IMR-90 (cell line): ENCODE data around the gene PITPNM3. TPM values are rescaled to one million over a fixed set of nuclear protein-coding genes. Genes with fewer than 3 reads are reported as not detected.

Experiments used
- ATAC-seq: fragments of 200-7000 bp; cut with Tn5 transposase; 2 replicates; pipeline ENCODE4 v1.9.1; 2020; ENCODE audit warnings: low read depth, mild to moderate bottlenecking, moderate library complexity
- BruUV-seq: library from RNA; stranded (reverse); fragments of 400-500 nt; replicated peaks from 2 replicates; lab custom pipeline; 2021; lab: Mats Ljungman, UMichigan
- CTCF ChIA-PET: fragments of 300-600 bp; formaldehyde crosslinking; extraction: SDS; loops from one replicate; lab custom pipeline; 2021; ENCODE audit warnings: antibody characterized with exemption; lab: Yijun Ruan, JAX
- POLR2A ChIA-PET: fragments of 300-600 bp; sonication (Branson Sonifier 250); formaldehyde crosslinking; loops from one replicate; lab custom pipeline; 2022; ENCODE audit warnings: antibody characterized with exemption; ENCODE audit not compliant: unreplicated experiment; lab: Charles Lee
- DNase-seq: peaks from one replicate; pipeline ENCODE4 v3.0.0; 2013
- H2AFZ ChIP-seq: replicated peaks from 2 replicates; pipeline ENCODE3; 2013; ENCODE audit warnings: low read length, mild to moderate bottlenecking; ENCODE audit not compliant: poor library complexity
- H2AK5ac ChIP-seq: 2 replicates; pipeline ENCODE4 v1.6.1; 2013; ENCODE audit warnings: low read depth, low read length, inconsistent platforms
- H2AK9ac ChIP-seq: replicated peaks from 2 replicates; pipeline ENCODE3; 2013; ENCODE audit warnings: mild to moderate bottlenecking, low read depth, low read length, moderate library complexity; ENCODE audit not compliant: poor library complexity
- H2BK120ac ChIP-seq: 2 replicates; pipeline ENCODE4 v1.6.1; 2013; ENCODE audit warnings: low read depth, low read length, inconsistent platforms
- H2BK15ac ChIP-seq: 3 replicates; pipeline ENCODE4 v1.6.1; 2013; ENCODE audit warnings: low read depth, low read length, inconsistent platforms
- H2BK20ac ChIP-seq: 2 replicates; pipeline ENCODE4 v1.6.1; 2013; ENCODE audit warnings: low read depth, mild to moderate bottlenecking, inconsistent platforms, low read length, moderate library complexity
- H2BK5ac ChIP-seq: 2 replicates; pipeline ENCODE4 v1.6.1; 2013; ENCODE audit warnings: mild to moderate bottlenecking, low read depth, low read length, inconsistent platforms; ENCODE audit not compliant: poor library complexity, severe bottlenecking
- H3K14ac ChIP-seq: replicated peaks from 2 replicates; pipeline ENCODE4 v1.6.1; 2013; ENCODE audit warnings: low read depth, low read length, inconsistent platforms
- H3K18ac ChIP-seq: 2 replicates; pipeline ENCODE4 v1.6.1; 2013; ENCODE audit warnings: low read depth, low read length, control low read depth
- H3K23ac ChIP-seq: 2 replicates; pipeline ENCODE4 v1.6.1; 2013; ENCODE audit warnings: low read depth, low read length, inconsistent platforms
- H3K27ac ChIP-seq: 2 replicates; pipeline ENCODE4 v1.5.1; 2013; ENCODE audit warnings: mild to moderate bottlenecking, control low read depth, low read length; ENCODE audit not compliant: insufficient read depth
- H3K27me3 ChIP-seq: 2 replicates; pipeline ENCODE4 v1.6.1; 2013; ENCODE audit warnings: low read length; ENCODE audit not compliant: control insufficient read depth, insufficient read depth
- H3K36me3 ChIP-seq: 2 replicates; pipeline ENCODE4 v1.6.1; 2013; ENCODE audit warnings: low read length, mixed read lengths; ENCODE audit not compliant: control insufficient read depth, insufficient read depth
- H3K4ac ChIP-seq: 2 replicates; pipeline ENCODE4 v1.6.1; 2013; ENCODE audit warnings: low read depth, low read length, inconsistent platforms
- H3K4me1 ChIP-seq: 2 replicates; pipeline ENCODE4 v1.6.1; 2013; ENCODE audit warnings: low read length, mixed read lengths; ENCODE audit not compliant: control insufficient read depth, insufficient read depth
- H3K4me2 ChIP-seq: 2 replicates; pipeline ENCODE4 v1.6.1; 2013; ENCODE audit warnings: low read depth, mild to moderate bottlenecking, control low read depth, low read length, moderate library complexity
- H3K4me3 ChIP-seq: 2 replicates; pipeline ENCODE4 v1.5.1; 2013; ENCODE audit warnings: low read depth, mild to moderate bottlenecking, control low read depth, low read length, moderate library complexity; ENCODE audit not compliant: insufficient read depth
- H3K56ac ChIP-seq: 2 replicates; pipeline ENCODE4 v1.6.1; 2013; ENCODE audit warnings: low read length, inconsistent platforms; ENCODE audit not compliant: insufficient read depth; ENCODE audit errors: extremely low read depth
- H3K79me1 ChIP-seq, 2 experiments: 2 replicates each; pipeline ENCODE4 v1.6.1; 2013; ENCODE audit warnings: low read length in 2 of 2, inconsistent platforms in 1 of 2, low read depth in 1 of 2
- H3K9ac ChIP-seq: 2 replicates; pipeline ENCODE4 v1.6.1; 2013; ENCODE audit warnings: low read depth, low read length, control low read depth
- H3K9me1 ChIP-seq: 2 replicates; pipeline ENCODE4 v1.6.1; 2013; ENCODE audit warnings: low read length, inconsistent platforms; ENCODE audit not compliant: insufficient read depth
- H3K9me3 ChIP-seq: 2 replicates; pipeline ENCODE4 v1.6.1; 2013; ENCODE audit warnings: low read length; ENCODE audit not compliant: control insufficient read depth, insufficient read depth
- H4K20me1 ChIP-seq: 2 replicates; pipeline ENCODE4 v1.6.1; 2013; ENCODE audit warnings: low read length, inconsistent platforms; ENCODE audit not compliant: insufficient read depth
- H4K5ac ChIP-seq: 2 replicates; pipeline ENCODE4 v1.6.1; 2013; ENCODE audit warnings: mild to moderate bottlenecking, low read depth, low read length, control low read depth
- H4K8ac ChIP-seq, 2 experiments: 2 replicates each; pipeline ENCODE4 v1.6.1; 2013; ENCODE audit warnings: low read depth in 2 of 2, low read length in 2 of 2, control low read depth in 1 of 2, inconsistent platforms in 1 of 2
- H4K91ac ChIP-seq: 2 replicates; pipeline ENCODE4 v1.6.1; 2013; ENCODE audit warnings: low read depth, low read length, inconsistent platforms; ENCODE audit not compliant: insufficient read depth
- RAD21 ChIP-seq: IDR thresholded peaks from 2 replicates; pipeline ENCODE4 v1.6.1; 2012; ENCODE audit warnings: low read length, improper control_type of control experiment
- RFX5 ChIP-seq: IDR thresholded peaks from 2 replicates; pipeline ENCODE4 v1.8.0; 2012; ENCODE audit warnings: low read depth, mild to moderate bottlenecking, low read length, moderate library complexity
- WGBS, 2 experiments: methylation state at CpG; one replicate each; pipeline versions ENCODE4 v1.1.5 to v1.1.7; 2013; ENCODE audit warnings: missing lambda C conversion rate in 2 of 2; ENCODE audit not compliant: insufficient read length in 1 of 2; ENCODE audit errors: extremely low coverage in 2 of 2; 5-methylcytosine and 5-hydroxymethylcytosine counted together
- dilution Hi-C: fragments of 300-500 bp; cut with HindIII; formaldehyde crosslinking; loops from one replicate; pipeline ENCODE4 v1.14.3; 2018; ENCODE audit warnings: low sequenced_read_pairs; ENCODE audit not compliant: unreplicated experiment
- in situ Hi-C: fragments of 300-500 bp; cut with MboI; formaldehyde crosslinking; loops from 3 replicates; pipeline ENCODE4 v1.14.3; 2019; ENCODE audit warnings: low sequenced_read_pairs, inconsistent platforms, mixed read lengths
- intact Hi-C: fragments of 100-400 bp; cut with micrococcal nuclease; formaldehyde crosslinking; loops from 2 replicates; pipeline ENCODE4 v1.10.0; 2022
- polyA plus RNA-seq, 3 experiments: library from polyadenylated mRNA; depleted of rRNA; stranded (reverse); fragments of >200 nt; gene quantifications; 2 replicates each; pipeline ENCODE4 v1.2.3, GENCODE V29; 2012; ENCODE audit warnings: low replicate concordance in 1 of 3
- total RNA-seq: library from RNA; depleted of rRNA; stranded (reverse); fragments of >200 nt; gene quantifications from 2 replicates; pipeline ENCODE4 v1.2.3, GENCODE V29; 2012
- TF ChIP-seq, protein P1 (sequence below): fragments of 150-350 bp; IDR thresholded peaks from 2 replicates; pipeline ENCODE4 v1.6.1; 2016; ENCODE audit warnings: low read depth, mild to moderate bottlenecking, low read length, moderate library complexity, borderline replicate concordance

PITPNM3 gene
- total and polyA plus RNA-seq, 2 of the 4 experiments (the other 2 are of a cell fraction), result 0.54 to 1.7 TPM

DNA sequence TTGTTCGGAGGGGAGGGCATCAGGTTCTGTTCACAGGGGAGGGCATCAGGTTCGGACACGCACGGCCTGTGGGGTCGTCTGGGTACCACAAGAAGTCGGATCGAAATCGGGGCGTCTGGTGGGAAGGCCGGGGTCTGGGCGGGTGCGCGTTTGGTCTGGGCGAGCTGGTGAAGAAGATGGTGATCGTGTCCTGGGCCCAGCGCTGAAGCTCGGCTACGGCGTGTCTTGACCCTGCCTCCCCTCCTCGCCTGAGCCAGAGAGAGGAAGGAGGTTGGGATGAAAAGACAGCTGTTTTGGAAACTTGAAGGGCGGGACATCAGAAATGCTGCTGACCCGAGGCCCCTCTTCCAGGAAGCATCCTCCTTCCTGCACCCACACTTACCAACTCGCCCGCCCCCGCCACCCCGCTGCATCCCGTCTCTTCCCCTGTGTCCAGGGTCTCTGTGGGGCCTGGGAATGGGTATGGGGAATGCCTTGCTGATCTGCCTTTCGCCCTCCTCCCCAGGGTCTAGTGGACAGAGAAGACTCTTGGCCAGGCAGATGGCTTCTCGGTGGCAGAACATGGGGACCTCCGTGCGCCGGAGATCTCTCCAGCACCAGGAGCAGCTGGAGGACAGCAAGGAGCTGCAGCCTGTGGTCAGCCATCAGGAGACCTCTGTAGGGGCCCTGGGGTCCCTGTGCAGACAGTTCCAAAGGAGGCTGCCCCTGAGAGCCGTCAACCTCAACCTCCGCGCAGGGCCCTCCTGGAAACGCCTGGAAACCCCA lies 111.6 kb downstream of the PITPNM3 start:
- H3K23ac ChIP-seq, result peak overlapping the region; percentile 52; the same call in 1 of the 2 replicates
- no peak overlapping the region for H2BK120ac ChIP-seq
- H2BK20ac ChIP-seq, result no peak overlapping the region
- no peak for ATAC-seq
- CTCF ChIA-PET, result no interaction called here
- H3K18ac ChIP-seq, result no peak overlapping the region
- peaks cover 3% of the 10 kb centered on the region; the same call in 1 of the 2 replicates for H3K4me1 ChIP-seq
- peaks cover 2% of the 10 kb centered on the region; the same call in 1 of the 2 replicates for H4K20me1 ChIP-seq
- no peaks in the 10 kb centered on the region for H3K9me3 ChIP-seq
- H2AFZ ChIP-seq, result peak overlapping the region; percentile 94
- no peak for TF ChIP-seq RFX5
- TF ChIP-seq, protein P1, sequence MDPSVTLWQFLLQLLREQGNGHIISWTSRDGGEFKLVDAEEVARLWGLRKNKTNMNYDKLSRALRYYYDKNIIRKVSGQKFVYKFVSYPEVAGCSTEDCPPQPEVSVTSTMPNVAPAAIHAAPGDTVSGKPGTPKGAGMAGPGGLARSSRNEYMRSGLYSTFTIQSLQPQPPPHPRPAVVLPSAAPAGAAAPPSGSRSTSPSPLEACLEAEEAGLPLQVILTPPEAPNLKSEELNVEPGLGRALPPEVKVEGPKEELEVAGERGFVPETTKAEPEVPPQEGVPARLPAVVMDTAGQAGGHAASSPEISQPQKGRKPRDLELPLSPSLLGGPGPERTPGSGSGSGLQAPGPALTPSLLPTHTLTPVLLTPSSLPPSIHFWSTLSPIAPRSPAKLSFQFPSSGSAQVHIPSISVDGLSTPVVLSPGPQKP, result no peak
- TF ChIP-seq RAD21, result no peak
- 37% methylated on average over 7 of the region's 36 CpGs; no CpG with 5 or more reads in 1 of the 2 experiments for WGBS, 2 experiments
- BruUV-seq, result no TSS peak
- H3K9me1 ChIP-seq, result peaks cover 4% of the 10 kb centered on the region; the same call in 1 of the 2 replicates
- peaks cover 12 to 23% of the 10 kb centered on the region in 2 experiments; a peak in 3 of 4 replicates for H3K79me1 ChIP-seq
- POLR2A ChIA-PET, result no interaction called here
- peak overlapping the region; percentile 70 for H2AK9ac ChIP-seq
- H3K36me3 ChIP-seq, result no peaks in the 10 kb centered on the region
- dilution Hi-C loops (no loop called here), intact Hi-C loops (loop anchor here (5.0 kb wide), 1 partner anchor 198 kb away; the partner anchor contains the start of genes KIAA0753 and TXNDC17), in situ Hi-C loops (loop anchor here (25.0 kb wide), 1 partner anchor 1207 kb away; the partner anchor contains the start of gene SCIMP)
- H3K56ac ChIP-seq, result peak overlapping the region; percentile 19; the same call in 1 of the 2 replicates
- no peak overlapping the region for H2BK15ac ChIP-seq
- H3K4me2 ChIP-seq, result peak overlapping the region; percentile 93
- H3K27me3 ChIP-seq, result no peaks in the 10 kb centered on the region
- H3K4me3 ChIP-seq, result peak overlapping the region; percentile 57
- H3K9ac ChIP-seq, result peak overlapping the region; percentile 59; the same call in 1 of the 2 replicates
- peak overlapping the region; percentile 9; the same call in 1 of the 2 replicates for H3K4ac ChIP-seq
- no peak overlapping the region for H4K91ac ChIP-seq
- no peak overlapping the region; the same call in 1 of the 2 replicates for H3K27ac ChIP-seq
- H4K8ac ChIP-seq, result no peak overlapping the region; a peak in 1 of 4 replicates
- peak overlapping the region; percentile 9 for H2BK5ac ChIP-seq
- H4K5ac ChIP-seq, result no peak overlapping the region
- H2AK5ac ChIP-seq, result 0 out of 2 replicates have a peak overlapping the region, but pooled peaks have one; percentile 23
- H3K14ac ChIP-seq, result 0 out of 2 replicates have a peak overlapping the region, but pooled peaks have one; percentile 6
- no peak for DNase-seq
